K562 (cell line): Measurements from ENCODE around the gene ELOVL1. TPM values are rescaled to one million over a fixed set of nuclear protein-coding genes. Genes with fewer than 3 reads are reported as not detected.

Experiments used
- BRD4 ChIP-seq: fragments of 200-600 bp; sonication (generic); IDR thresholded peaks from 2 replicates; pipeline ENCODE4 v1.6.1; 2017; ENCODE audit warnings: inconsistent platforms
- CAMTA2 ChIP-seq: fragments of 250-450 bp; sonication (Bioruptor Pico); conservative IDR thresholded peaks from 2 replicates; pipeline ENCODE4 v1.5.1; 2022
- CSDE1 ChIP-seq, 2 experiments: fragments of 450-650 bp; IDR thresholded peaks; 2 replicates each; pipeline ENCODE4 v1.6.1; 2016; ENCODE audit warnings: mild to moderate bottlenecking in 1 of 2
- MXI1 ChIP-seq: IDR thresholded peaks from 2 replicates; pipeline ENCODE4 v1.6.1; 2011; ENCODE audit warnings: low read depth, mild to moderate bottlenecking, improper control_type of control experiment, low read length
- PCBP2 ChIP-seq: fragments of 200-400 bp; formaldehyde crosslinking; IDR thresholded peaks from 2 replicates; pipeline ENCODE4 v1.6.1; 2018; ENCODE audit warnings: low read length, low read depth, mild to moderate bottlenecking, moderate library complexity; ENCODE audit not compliant: poor library complexity, severe bottlenecking
- POU5F1 ChIP-seq: fragments of 150-350 bp; IDR thresholded peaks from 2 replicates; pipeline ENCODE4 v1.6.1; 2014; ENCODE audit warnings: borderline replicate concordance, low read length, low read depth, mild to moderate bottlenecking; ENCODE audit not compliant: partially characterized antibody
- PTTG1 ChIP-seq: fragments of 450-650 bp; IDR thresholded peaks from 2 replicates; pipeline ENCODE4 v1.6.1; 2016; ENCODE audit warnings: low read depth, mild to moderate bottlenecking, missing genetic modification characterization, missing compliant biosample characterization
- RAD51 ChIP-seq: fragments of 450-650 bp; IDR thresholded peaks from 2 replicates; pipeline ENCODE4 v1.7.1; 2016; ENCODE audit warnings: low read depth, mild to moderate bottlenecking, borderline replicate concordance
- RBM25 ChIP-seq: fragments of 200-400 bp; formaldehyde crosslinking; IDR thresholded peaks from 2 replicates; pipeline ENCODE4 v1.6.1; 2018; ENCODE audit warnings: low read length, low read depth, moderate library complexity; ENCODE audit not compliant: severe bottlenecking
- SMAD3 ChIP-seq: fragments of 450-650 bp; formaldehyde crosslinking; conservative IDR thresholded peaks from 2 replicates; pipeline ENCODE4 v1.4.0; 2020; ENCODE audit warnings: mild to moderate bottlenecking
- TAL1 ChIP-seq: fragments of 450-650 bp; IDR thresholded peaks from 2 replicates; pipeline ENCODE4 v1.6.1; 2016; ENCODE audit warnings: mild to moderate bottlenecking
- THRAP3 ChIP-seq: fragments of 450-650 bp; IDR thresholded peaks from 2 replicates; pipeline ENCODE4 v1.6.1; 2016; ENCODE audit warnings: mild to moderate bottlenecking, inconsistent platforms, borderline replicate concordance
- ZNF224 ChIP-seq: sonication (generic); formaldehyde crosslinking; IDR thresholded peaks from 2 replicates; pipeline ENCODE4 v1.8.0; 2022; ENCODE audit warnings: mild to moderate bottlenecking, missing genetic modification reagents
- ZNF3 ChIP-seq: fragments of 250-450 bp; sonication (Bioruptor Pico); IDR thresholded peaks from 2 replicates; pipeline ENCODE4 v1.5.0; 2021; ENCODE audit warnings: mild to moderate bottlenecking, moderate library complexity
- ZNF644 ChIP-seq: fragments of 200-800 bp; sonication (Bioruptor generic); IDR thresholded peaks from 2 replicates; pipeline ENCODE4 v1.6.1; 2016; ENCODE audit warnings: low read depth, missing genetic modification characterization, missing compliant biosample characterization
- ZNF780A ChIP-seq: fragments of 250-450 bp; sonication (Bioruptor Pico); IDR thresholded peaks from 2 replicates; pipeline ENCODE4 v1.5.0; 2021; ENCODE audit warnings: mild to moderate bottlenecking
- polyA plus RNA-seq, 8 experiments: library from polyadenylated mRNA; depleted of rRNA in 4 of 8; stranded (reverse) in 5 of 8; unstranded in 3 of 8; fragments of >200 nt; fragmentation: Nextera tagmentation in 2 of 8; fragmentation: Illumina TruSeq in 1 of 8; extraction: Ambion mirVana in 2 of 8; extraction: Trizol in 1 of 8; gene quantifications; 2 replicates each; pipeline versions ENCODE4 v1.2.1 to v1.2.3, GENCODE V29; 2011 to 2014; ENCODE audit warnings: inconsistent platforms in 1 of 8, missing spikeins in 1 of 8
- total RNA-seq, 7 experiments: library from RNA; depleted of rRNA in 6 of 7; stranded (reverse); fragments of >200 nt in 6 of 7; fragmentation: Illumina TruSeq in 2 of 7; extraction: Trizol in 2 of 7; gene quantifications; 2 replicates each; pipeline versions ENCODE4 v1.2.1 to v1.2.3, GENCODE V29; 2011 to 2021; ENCODE audit warnings: low replicate concordance in 1 of 7
- TF ChIP-seq, protein P1 (sequence below): fragments of 250-450 bp; sonication (Bioruptor Pico); IDR thresholded peaks from 2 replicates; pipeline ENCODE4 v1.4.0; 2020; ENCODE audit warnings: mild to moderate bottlenecking, moderate library complexity, borderline replicate concordance
- TF ChIP-seq, protein P2 (sequence below), 2 experiments: IDR thresholded peaks in 1 of 2; conservative IDR thresholded peaks in 1 of 2; 2 replicates each; pipeline ENCODE4 v1.6.1; 2016; ENCODE audit warnings: low read depth in 2 of 2, mild to moderate bottlenecking in 1 of 2, missing compliant biosample characterization in 1 of 2, missing genetic modification characterization in 1 of 2, moderate library complexity in 1 of 2
- TF ChIP-seq, protein P3 (sequence below): sonication (generic); formaldehyde crosslinking; IDR thresholded peaks from 2 replicates; pipeline ENCODE4 v1.9.0; 2022; ENCODE audit warnings: mild to moderate bottlenecking, missing genetic modification reagents
- TF ChIP-seq, protein P4 (sequence below): fragments of 450-650 bp; IDR thresholded peaks from 2 replicates; pipeline ENCODE4 v1.6.1; 2016; ENCODE audit warnings: mild to moderate bottlenecking

ELOVL1 gene
- total and polyA plus RNA-seq, 9 of the 15 experiments (the other 6 are each of a cell fraction or from before 2014, with no cell fraction given), result 51.0 to 157 (median 70.3) TPM

DNA sequence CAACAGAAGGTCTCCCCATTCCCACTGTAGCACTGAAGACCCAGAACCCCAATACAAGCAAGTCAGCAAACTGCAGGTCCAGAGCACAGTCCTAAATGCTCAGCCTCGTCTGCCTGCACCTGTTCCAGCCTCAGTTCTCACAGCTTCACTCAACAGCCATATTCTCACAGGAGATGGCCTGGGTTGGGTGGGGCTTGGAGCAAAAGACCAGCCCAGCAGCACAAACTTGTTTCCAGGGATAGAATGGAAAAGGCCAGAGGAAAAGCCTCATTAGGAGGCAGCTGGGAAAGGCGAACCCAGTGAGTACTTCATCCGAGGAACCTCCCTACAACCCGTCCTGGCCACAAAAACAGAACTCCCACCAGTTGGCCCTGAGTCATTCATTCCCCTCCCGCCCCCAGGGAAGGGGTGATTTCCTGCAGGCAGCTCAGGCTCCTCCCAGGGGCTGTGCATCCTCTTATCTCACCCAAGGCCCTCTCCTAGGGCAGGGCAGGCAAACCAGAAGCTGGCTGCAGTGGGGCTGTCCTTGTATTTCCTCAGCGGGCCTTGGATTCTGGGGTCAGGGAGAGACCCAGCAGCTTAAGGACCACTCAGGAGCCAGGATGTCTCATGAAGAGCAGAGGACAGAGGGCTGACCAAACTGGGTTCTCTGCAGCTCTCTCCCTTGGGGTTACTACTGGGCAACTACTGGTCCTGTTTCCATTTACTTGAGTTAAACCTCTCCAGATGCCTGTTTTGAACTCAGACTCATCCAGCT is 37.6 kb downstream of the ELOVL1 start (continued):
- TF ChIP-seq RBM25, result no peak
- TF ChIP-seq, protein P1, sequence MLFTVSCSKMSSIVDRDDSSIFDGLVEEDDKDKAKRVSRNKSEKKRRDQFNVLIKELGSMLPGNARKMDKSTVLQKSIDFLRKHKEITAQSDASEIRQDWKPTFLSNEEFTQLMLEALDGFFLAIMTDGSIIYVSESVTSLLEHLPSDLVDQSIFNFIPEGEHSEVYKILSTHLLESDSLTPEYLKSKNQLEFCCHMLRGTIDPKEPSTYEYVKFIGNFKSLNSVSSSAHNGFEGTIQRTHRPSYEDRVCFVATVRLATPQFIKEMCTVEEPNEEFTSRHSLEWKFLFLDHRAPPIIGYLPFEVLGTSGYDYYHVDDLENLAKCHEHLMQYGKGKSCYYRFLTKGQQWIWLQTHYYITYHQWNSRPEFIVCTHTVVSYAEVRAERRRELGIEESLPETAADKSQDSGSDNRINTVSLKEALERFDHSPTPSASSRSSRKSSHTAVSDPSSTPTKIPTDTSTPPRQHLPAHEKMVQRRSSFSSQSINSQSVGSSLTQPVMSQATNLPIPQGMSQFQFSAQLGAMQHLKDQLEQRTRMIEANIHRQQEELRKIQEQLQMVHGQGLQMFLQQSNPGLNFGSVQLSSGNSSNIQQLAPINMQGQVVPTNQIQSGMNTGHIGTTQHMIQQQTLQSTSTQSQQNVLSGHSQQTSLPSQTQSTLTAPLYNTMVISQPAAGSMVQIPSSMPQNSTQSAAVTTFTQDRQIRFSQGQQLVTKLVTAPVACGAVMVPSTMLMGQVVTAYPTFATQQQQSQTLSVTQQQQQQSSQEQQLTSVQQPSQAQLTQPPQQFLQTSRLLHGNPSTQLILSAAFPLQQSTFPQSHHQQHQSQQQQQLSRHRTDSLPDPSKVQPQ, result no peak
- TF ChIP-seq THRAP3, result no peak
- TF ChIP-seq PCBP2, result no peak
- TF ChIP-seq BRD4, result no peak
- TF ChIP-seq CAMTA2 (CRISPR knock-in tag), result no peak
- TF ChIP-seq PTTG1 (tag), result no peak
- TF ChIP-seq, protein P2, sequence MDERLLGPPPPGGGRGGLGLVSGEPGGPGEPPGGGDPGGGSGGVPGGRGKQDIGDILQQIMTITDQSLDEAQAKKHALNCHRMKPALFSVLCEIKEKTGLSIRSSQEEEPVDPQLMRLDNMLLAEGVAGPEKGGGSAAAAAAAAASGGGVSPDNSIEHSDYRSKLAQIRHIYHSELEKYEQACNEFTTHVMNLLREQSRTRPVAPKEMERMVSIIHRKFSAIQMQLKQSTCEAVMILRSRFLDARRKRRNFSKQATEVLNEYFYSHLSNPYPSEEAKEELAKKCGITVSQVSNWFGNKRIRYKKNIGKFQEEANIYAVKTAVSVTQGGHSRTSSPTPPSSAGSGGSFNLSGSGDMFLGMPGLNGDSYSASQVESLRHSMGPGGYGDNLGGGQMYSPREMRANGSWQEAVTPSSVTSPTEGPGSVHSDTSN (CRISPR knock-in tag; IDR thresholded peaks at IDR 0.05; ENCODE audit: low read depth), result no peak
- TF ChIP-seq, protein P2 (tag; conservative IDR thresholded peaks at IDR 0.05; ENCODE audit: low read depth), result no peak
- TF ChIP-seq CSDE1 (IDR thresholded peaks at IDR 0.05), result no peak
- TF ChIP-seq ZNF224 (CRISPR knock-in tag), result no peak
- no peak for TF ChIP-seq MXI1
- no peak for TF ChIP-seq RAD51
- no peak for TF ChIP-seq ZNF3 (CRISPR knock-in tag)
- TF ChIP-seq ZNF780A (CRISPR knock-in tag), result no peak
- no peak; the same call in 1 of the 2 replicates for TF ChIP-seq TAL1
- TF ChIP-seq, protein P3, sequence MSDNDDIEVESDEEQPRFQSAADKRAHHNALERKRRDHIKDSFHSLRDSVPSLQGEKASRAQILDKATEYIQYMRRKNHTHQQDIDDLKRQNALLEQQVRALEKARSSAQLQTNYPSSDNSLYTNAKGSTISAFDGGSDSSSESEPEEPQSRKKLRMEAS (CRISPR knock-in tag), result no peak; the same call in 1 of the 2 replicates
- TF ChIP-seq POU5F1, result no peak
- TF ChIP-seq, protein P4, sequence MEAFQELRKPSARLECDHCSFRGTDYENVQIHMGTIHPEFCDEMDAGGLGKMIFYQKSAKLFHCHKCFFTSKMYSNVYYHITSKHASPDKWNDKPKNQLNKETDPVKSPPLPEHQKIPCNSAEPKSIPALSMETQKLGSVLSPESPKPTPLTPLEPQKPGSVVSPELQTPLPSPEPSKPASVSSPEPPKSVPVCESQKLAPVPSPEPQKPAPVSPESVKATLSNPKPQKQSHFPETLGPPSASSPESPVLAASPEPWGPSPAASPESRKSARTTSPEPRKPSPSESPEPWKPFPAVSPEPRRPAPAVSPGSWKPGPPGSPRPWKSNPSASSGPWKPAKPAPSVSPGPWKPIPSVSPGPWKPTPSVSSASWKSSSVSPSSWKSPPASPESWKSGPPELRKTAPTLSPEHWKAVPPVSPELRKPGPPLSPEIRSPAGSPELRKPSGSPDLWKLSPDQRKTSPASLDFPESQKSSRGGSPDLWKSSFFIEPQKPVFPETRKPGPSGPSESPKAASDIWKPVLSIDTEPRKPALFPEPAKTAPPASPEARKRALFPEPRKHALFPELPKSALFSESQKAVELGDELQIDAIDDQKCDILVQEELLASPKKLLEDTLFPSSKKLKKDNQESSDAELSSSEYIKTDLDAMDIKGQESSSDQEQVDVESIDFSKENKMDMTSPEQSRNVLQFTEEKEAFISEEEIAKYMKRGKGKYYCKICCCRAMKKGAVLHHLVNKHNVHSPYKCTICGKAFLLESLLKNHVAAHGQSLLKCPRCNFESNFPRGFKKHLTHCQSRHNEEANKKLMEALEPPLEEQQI, result no peak
- TF ChIP-seq SMAD3 (CRISPR knock-in tag), result no peak
- TF ChIP-seq ZNF644 (tag), result no peak
